Lower leg skin (tissue), 3 donors: Measurements from ENCODE around the gene C11orf21.

ENCODE experiments used
- POLR2A ChIP-seq, 2 donors: fragments of 450-650 bp; IDR thresholded peaks; one replicate each; pipeline ENCODE4 v1.6.1; 2016 to 2017; ENCODE audit warnings: antibody characterized with exemption in 2 of 2, mild to moderate bottlenecking in 1 of 2, moderate library complexity in 1 of 2
- TF ChIP-seq, protein P1 (sequence below), 3 donors: fragments of 450-650 bp; IDR thresholded peaks; one replicate each; pipeline ENCODE4 v1.5.1; 2016; ENCODE audit warnings: antibody characterized with exemption in 3 of 3, mild to moderate bottlenecking in 3 of 3, moderate library complexity in 2 of 3

DNA sequence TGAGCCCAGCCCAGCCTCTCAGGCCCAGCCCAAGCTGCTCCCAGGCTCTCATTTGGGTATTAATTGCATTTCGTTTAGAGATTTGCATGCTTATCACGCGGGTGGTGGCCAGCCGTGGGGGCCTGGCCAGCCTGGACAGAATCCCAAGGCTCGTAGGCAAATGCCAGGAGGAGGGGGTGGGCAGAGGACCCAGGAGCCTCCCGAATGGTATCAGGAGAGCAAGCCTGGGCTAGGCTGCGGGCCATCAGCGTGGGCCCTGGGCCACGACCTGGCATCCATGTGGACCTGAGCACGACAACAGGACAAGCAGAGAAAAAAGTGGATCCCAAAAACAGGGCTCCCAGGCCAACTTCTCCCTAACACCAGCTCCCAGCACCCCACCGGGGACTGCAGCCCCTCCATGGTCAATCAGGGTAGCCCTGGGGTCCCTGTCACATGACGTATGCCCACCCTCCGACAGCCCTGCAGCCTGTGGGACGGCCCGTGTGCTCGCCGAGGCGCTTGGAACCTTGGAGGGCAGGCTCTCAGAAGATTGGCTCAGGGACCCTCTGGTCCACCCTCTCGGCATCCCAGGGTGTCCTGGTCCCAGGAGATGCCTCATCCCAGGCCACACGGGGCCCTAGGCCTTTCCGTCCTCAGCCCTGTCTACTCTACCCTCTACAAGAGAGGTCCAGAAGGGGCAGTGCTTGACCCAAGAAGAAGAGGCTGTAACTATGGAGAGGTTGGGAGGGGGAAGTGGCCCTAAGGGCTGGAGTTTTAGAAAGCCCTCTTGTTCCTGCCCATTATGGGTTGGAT, 40.1 kb downstream of the C11orf21 start:
- TF ChIP-seq, protein P1, sequence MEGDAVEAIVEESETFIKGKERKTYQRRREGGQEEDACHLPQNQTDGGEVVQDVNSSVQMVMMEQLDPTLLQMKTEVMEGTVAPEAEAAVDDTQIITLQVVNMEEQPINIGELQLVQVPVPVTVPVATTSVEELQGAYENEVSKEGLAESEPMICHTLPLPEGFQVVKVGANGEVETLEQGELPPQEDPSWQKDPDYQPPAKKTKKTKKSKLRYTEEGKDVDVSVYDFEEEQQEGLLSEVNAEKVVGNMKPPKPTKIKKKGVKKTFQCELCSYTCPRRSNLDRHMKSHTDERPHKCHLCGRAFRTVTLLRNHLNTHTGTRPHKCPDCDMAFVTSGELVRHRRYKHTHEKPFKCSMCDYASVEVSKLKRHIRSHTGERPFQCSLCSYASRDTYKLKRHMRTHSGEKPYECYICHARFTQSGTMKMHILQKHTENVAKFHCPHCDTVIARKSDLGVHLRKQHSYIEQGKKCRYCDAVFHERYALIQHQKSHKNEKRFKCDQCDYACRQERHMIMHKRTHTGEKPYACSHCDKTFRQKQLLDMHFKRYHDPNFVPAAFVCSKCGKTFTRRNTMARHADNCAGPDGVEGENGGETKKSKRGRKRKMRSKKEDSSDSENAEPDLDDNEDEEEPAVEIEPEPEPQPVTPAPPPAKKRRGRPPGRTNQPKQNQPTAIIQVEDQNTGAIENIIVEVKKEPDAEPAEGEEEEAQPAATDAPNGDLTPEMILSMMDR (IDR thresholded peaks at IDR 0.05): no peak
- TF ChIP-seq POLR2A (IDR thresholded peaks at IDR 0.05): no peak
